SU-DHL-6 (cell line): ENCODE data around the gene GDAP1L1.

Source experiments
- EZH2phosphoT487 ChIP-seq: fragments of 200-600 bp; sonication (generic), shearing (Covaris generic); conservative IDR thresholded peaks from 2 replicates; pipeline ENCODE4 v1.6.1; 2018; ENCODE audit warnings: mild to moderate bottlenecking, antibody characterized with exemption, low read length, moderate library complexity, mixed read lengths
- TF ChIP-seq, protein P1 (sequence below): fragments of 200-600 bp; sonication (generic); IDR thresholded peaks from one replicate; pipeline ENCODE4 v1.5.1; 2017; ENCODE audit warnings: antibody characterized with exemption, mild to moderate bottlenecking, low read length, moderate library complexity; ENCODE audit not compliant: insufficient read depth, poor library complexity, severe bottlenecking

DNA sequence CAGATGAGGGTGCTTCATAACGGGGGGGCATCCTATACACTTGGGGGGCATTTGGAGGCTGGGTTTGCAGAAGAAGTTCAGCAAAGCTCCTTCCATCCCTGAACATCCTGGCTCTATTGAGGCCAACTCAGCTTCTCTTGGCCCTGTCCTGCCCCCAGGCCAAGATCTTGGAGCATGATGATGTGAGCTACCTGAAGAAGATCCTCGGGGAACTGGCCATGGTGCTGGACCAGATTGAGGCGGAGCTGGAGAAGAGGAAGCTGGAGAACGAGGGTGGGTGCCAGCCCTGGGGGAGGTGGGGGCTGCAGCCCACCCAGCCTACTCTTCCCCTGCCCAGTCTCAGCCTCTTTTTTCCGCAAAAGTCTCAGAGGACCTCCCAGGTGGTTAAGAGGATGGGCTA is 17.2 kb downstream of the GDAP1L1 start:
- TF ChIP-seq, protein P1, sequence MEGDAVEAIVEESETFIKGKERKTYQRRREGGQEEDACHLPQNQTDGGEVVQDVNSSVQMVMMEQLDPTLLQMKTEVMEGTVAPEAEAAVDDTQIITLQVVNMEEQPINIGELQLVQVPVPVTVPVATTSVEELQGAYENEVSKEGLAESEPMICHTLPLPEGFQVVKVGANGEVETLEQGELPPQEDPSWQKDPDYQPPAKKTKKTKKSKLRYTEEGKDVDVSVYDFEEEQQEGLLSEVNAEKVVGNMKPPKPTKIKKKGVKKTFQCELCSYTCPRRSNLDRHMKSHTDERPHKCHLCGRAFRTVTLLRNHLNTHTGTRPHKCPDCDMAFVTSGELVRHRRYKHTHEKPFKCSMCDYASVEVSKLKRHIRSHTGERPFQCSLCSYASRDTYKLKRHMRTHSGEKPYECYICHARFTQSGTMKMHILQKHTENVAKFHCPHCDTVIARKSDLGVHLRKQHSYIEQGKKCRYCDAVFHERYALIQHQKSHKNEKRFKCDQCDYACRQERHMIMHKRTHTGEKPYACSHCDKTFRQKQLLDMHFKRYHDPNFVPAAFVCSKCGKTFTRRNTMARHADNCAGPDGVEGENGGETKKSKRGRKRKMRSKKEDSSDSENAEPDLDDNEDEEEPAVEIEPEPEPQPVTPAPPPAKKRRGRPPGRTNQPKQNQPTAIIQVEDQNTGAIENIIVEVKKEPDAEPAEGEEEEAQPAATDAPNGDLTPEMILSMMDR: no peak
- TF ChIP-seq EZH2phosphoT487: no peak
